ENCODE results near the gene PLEKHA5.

DNA sequence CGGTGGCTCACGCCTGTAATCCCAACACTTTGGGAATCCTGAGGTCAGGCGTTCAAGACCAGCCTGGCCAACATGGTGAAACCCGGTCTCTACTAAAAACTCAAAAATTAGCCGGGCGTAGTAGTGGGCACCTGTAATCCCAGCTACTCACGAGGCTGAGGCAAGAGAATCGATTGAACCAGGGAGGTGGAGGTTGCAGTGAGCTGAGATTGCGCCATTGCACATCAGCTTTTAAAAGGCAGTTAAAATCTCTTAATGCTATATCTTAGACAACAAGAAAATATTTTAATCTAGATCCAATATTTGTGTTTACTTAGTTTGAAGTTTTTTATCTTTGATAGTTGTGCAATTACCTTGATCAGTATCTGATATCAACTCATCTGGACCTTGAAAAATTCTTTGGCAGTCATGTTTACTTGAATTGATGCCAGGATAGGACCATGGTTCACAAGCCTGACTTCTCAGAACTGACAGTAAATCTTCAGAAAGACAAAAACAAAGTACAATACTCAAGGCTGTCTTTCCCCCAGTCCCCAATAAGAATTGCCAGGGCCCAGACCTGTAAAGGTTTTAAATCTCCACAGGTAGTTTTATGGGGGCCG is 174.7 kb downstream of the PLEKHA5 start:
- no peak for TF ChIP-seq CTCF (IDR thresholded peaks at IDR 0.05)
- TF ChIP-seq POLR2AphosphoS5 (IDR thresholded peaks at IDR 0.05; ENCODE audit: low read depth, low read length), result no peak
- TF ChIP-seq SIN3A (IDR thresholded peaks at IDR 0.05; ENCODE audit: borderline replicate concordance, insufficient read depth, low read depth, low read length), result no peak
- no peak for TF ChIP-seq TCF7L2 (IDR thresholded peaks at IDR 0.05; ENCODE audit: low read depth, low read length)
- no peak for TF ChIP-seq REST (IDR thresholded peaks at IDR 0.05; ENCODE audit: insufficient read depth in 1 of 2, low read depth in 2 of 2, low read length in 1 of 2)
